ENCODE measurements around the gene SYT9.

Gene SYT9

DNA sequence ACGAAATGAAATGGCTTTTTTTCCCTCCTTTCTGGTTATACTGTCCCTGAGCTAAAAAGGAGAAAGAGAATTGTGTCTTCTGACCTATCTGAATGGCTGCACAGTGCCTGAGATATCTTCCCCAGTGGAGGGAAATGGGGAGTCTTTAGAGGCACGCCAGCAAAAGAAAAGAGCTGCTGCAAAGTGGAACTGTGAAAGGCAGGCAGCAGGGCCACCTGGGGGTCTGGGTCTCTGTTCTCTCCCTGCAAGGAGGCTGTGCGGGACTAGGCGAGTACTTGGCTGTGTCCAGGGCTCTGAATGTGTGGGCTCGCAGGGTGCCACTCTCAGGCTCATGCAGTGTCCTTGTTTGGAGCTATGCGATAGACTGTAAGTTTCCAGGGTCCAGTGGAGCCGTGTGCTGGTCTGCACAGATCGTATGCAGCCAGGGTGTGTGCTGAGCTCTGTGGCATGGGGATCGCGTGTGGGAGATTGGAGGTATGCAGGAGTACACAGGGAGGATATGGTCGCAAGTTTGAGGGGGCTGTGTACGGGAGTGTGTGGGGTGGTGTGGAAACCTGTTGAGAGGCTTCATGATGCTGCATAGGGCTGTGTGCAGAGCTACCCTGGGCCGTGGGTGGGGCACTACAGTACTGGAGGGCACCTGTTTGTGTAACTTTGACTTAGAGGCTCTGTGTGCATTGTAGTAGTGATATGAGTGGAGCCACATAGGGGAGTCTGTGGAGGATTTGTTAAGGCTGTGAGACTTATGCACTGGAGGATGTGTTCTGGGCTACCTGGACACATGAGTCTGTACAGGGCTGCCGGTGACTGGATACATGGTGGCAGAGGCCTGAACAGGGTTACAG lies 163.5 kb downstream of the SYT9 start:
- TF ChIP-seq, protein P1, sequence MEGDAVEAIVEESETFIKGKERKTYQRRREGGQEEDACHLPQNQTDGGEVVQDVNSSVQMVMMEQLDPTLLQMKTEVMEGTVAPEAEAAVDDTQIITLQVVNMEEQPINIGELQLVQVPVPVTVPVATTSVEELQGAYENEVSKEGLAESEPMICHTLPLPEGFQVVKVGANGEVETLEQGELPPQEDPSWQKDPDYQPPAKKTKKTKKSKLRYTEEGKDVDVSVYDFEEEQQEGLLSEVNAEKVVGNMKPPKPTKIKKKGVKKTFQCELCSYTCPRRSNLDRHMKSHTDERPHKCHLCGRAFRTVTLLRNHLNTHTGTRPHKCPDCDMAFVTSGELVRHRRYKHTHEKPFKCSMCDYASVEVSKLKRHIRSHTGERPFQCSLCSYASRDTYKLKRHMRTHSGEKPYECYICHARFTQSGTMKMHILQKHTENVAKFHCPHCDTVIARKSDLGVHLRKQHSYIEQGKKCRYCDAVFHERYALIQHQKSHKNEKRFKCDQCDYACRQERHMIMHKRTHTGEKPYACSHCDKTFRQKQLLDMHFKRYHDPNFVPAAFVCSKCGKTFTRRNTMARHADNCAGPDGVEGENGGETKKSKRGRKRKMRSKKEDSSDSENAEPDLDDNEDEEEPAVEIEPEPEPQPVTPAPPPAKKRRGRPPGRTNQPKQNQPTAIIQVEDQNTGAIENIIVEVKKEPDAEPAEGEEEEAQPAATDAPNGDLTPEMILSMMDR (IDR thresholded peaks at IDR 0.05; ENCODE audit: extremely low read depth, insufficient read depth, missing control alignments), result no peak
- DNase-seq (ENCODE audit: low spot score), result no peak
- in situ Hi-C loops (cut with MboI; ENCODE audit: low pct_unique_long_range_greater_than_20kb, low sequenced_read_pairs, unreplicated experiment), result no loop called here

DNA sequence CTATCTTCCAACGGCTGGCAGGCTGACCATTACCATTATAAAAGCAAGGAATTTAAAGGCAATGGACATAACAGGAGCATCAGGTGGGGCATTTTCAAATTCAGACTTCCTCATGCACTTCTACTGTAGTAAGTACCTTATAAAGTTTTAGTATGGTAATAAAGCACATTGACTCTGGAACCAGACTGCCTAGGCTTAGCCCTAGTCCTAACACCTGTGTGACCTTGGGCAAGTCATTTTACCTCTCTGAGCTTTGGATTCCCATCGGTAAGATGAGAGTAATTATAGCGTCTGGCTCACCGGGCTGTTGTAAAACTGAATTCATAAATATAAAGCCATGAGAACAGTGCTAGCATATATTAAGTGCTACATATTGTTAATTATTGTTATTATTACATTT lies 164.4 kb downstream of the SYT9 start:
- in situ Hi-C loops (cut with MboI; ENCODE audit: low pct_unique_long_range_greater_than_20kb, low sequenced_read_pairs, unreplicated experiment), result no loop called here
- DNase-seq (ENCODE audit: low spot score), result no peak
- TF ChIP-seq, protein P1 (IDR thresholded peaks at IDR 0.05; ENCODE audit: extremely low read depth, insufficient read depth, missing control alignments), result no peak

DNA sequence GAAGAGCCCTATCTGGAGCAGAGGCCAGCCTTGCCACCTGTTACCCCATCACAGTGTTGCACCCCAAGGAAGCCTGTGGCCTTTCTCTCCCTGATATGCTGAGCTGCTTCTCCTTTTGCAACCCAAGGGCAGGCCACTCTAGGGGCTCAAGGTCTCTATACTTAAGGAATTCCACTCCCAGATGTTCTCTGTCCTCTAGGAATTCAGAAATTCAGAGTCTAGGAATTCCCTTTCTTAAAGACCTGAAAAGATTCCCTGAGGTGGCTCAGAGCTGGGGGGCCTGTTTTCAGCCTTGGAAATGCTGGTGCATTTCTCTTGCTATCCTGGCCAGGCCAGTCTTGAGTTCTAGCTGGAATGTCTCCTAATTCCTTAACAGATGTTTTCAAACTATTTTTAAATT lies 165.6 kb downstream of the SYT9 start:
- in situ Hi-C loops (cut with MboI; ENCODE audit: low pct_unique_long_range_greater_than_20kb, low sequenced_read_pairs, unreplicated experiment), result no loop called here
- TF ChIP-seq, protein P1 (IDR thresholded peaks at IDR 0.05; ENCODE audit: extremely low read depth, insufficient read depth, missing control alignments), result no peak
- no peak for DNase-seq (ENCODE audit: low spot score)

DNA sequence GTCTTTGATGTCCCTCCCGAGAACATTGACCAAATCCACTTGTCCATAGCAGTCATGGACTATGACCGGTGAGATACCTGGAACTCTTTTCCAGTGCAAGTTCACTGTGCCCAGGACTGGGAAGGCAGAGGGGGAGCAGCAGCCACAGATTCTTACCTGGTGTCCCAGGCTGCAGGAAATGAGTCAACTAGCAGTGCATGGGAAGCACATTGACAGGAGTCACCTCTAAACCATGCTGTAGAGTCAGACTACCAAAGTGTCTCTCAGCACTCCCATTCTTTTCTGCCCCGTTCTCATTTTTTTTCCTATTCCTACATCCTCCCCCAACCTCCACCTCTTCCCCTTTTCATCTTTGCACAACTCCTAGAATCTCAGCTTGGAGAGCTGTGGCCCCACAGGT lies 166.4 kb downstream of the SYT9 start:
- in situ Hi-C loops (cut with MboI; ENCODE audit: low pct_unique_long_range_greater_than_20kb, low sequenced_read_pairs, unreplicated experiment), result no loop called here
- TF ChIP-seq, protein P1 (IDR thresholded peaks at IDR 0.05; ENCODE audit: extremely low read depth, insufficient read depth, missing control alignments), result no peak
- DNase-seq (ENCODE audit: low spot score), result no peak

DNA sequence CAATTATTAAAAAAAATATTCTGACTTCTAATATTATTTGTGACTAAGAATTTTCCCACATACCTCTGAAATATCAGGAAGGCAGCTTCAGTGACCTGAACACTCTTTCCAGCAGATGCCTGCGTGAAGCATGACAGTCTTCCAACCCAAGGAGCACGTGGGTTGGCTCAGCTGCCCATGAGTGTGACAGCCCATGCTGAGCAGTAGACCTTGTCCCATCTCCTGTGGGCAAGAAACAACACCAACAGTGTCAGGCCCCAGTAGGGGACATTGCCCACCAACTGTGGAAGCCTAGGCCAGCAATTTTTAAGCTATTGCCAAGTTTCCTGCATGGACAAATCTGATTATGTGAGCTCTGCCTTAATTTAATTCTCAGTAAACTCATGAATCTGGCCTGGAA lies 167.2 kb downstream of the SYT9 start:
- in situ Hi-C loops (cut with MboI; ENCODE audit: low pct_unique_long_range_greater_than_20kb, low sequenced_read_pairs, unreplicated experiment), result no loop called here
- DNase-seq (ENCODE audit: low spot score), result no peak
- TF ChIP-seq, protein P1 (IDR thresholded peaks at IDR 0.05; ENCODE audit: extremely low read depth, insufficient read depth, missing control alignments), result no peak

DNA sequence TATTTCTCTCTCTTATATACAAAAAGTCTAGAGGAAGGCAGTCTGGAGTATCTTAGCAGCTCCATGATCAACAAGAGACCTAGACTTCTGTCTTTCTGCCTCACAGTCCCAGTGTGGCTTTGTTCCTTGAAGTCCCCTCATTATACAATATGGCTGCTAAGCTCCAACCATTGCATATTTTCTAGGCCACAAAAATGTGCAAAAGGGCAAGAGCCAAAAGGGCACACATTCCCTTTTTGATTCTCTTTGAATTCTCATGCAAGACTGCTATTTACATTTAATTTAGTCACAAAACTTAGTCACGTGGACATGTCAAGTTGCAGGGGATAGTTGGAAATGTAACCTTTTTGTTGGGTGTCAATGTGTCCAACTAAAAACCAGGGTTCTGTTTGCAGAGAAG lies 169.4 kb downstream of the SYT9 start:
- in situ Hi-C loops (cut with MboI; ENCODE audit: low pct_unique_long_range_greater_than_20kb, low sequenced_read_pairs, unreplicated experiment), result no loop called here
- TF ChIP-seq, protein P1 (IDR thresholded peaks at IDR 0.05; ENCODE audit: extremely low read depth, insufficient read depth, missing control alignments), result no peak

More for the DNA sequence above, 169.4 kb downstream of the SYT9 start:
- DNase-seq (ENCODE audit: low spot score), result no peak

All from GM13977 (cell line).